SK-N-SH (cell line): ENCODE measurements around the gene VSIG8.

Experiments
- CTCF ChIP-seq: fragments of 200-600 bp; sonication (generic); IDR thresholded peaks from 2 replicates; pipeline ENCODE4 v1.6.1; 2017; ENCODE audit warnings: antibody characterized with exemption, mild to moderate bottlenecking, moderate library complexity
- MAX ChIP-seq: IDR thresholded peaks from 2 replicates; pipeline ENCODE4 v1.4.0; 2012; ENCODE audit warnings: low read depth
- PBX3 ChIP-seq: IDR thresholded peaks from 2 replicates; pipeline ENCODE4; 2012
- USF2 ChIP-seq: fragments of 150-350 bp; IDR thresholded peaks from 2 replicates; pipeline ENCODE4 v1.6.1; 2017; ENCODE audit warnings: antibody characterized with exemption, low read length, low read depth, borderline replicate concordance
- YY1 ChIP-seq: IDR thresholded peaks from 2 replicates; pipeline ENCODE4 v1.4.0; 2012; ENCODE audit warnings: low read depth, mild to moderate bottlenecking

GRCh38 chr1:159867664-159868026, 5.2 kb upstream of the VSIG8 start:
- TF ChIP-seq USF2 (no peak), PBX3 (no peak), CTCF (no peak), YY1 (no peak), MAX (no peak)
